ENCODE measurements around the gene CPLX1. TPM values are rescaled to one million over a fixed set of nuclear protein-coding genes. Genes with fewer than 3 reads are reported as not detected.
"Not testable (repeated sequence)": the region's sequence is repeated elsewhere in the genome, so short reads cannot be mapped to it uniquely, and the experiment has no call there.

CPLX1 gene
- total RNA-seq, 1 experiment from 2014 or later, result 3.9 TPM

DNA sequence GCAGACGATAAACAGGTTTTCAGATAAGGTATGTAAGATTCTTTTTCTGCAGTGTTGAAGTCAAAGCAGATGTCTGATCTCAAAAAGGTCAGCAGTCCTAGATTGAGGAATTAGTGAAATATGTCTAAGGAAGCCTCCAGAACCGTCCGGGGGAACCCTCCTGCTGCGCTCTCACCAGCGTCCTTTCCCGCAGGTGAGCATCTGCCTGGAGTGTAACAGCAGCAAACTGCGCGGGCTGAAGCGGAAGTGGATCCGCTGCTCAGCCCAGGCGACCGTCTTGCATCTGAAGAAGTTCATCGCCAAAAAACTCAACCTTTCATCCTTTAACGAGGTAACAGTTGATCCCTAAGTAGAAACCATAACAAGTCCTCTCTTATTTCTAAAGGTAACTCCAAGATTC is 64.8 kb downstream of the CPLX1 start:
- peaks cover 43% of the 10 kb centered on the region for H4K20me1 ChIP-seq (ENCODE audit: insufficient read depth)
- no peaks in the 10 kb centered on the region for H3K79me2 ChIP-seq (ENCODE audit: low read depth)
- no peak overlapping the region for H3K4me3 ChIP-seq
- H3K36me3 ChIP-seq (ENCODE audit: low read depth), result 0 out of 2 replicates have a peak, but pooled peaks cover 6% of the 10 kb centered on the region
- CTCF ChIA-PET, result no interaction called here
- no peaks in the 10 kb centered on the region for H3K27me3 ChIP-seq (ENCODE audit: insufficient read depth, low read depth)
- no peak overlapping the region for H2AFZ ChIP-seq
- peaks cover 54% of the 10 kb centered on the region for H3F3A ChIP-seq (ENCODE audit: insufficient read depth, low read depth)
- DNase-seq, result no peak
- H3K27ac ChIP-seq, result no peak overlapping the region
- POLR2A ChIA-PET (ENCODE audit: unreplicated experiment), result no interaction called here
- intact Hi-C loops (cut with micrococcal nuclease; ENCODE audit: unreplicated experiment), result no loop called here
- no peaks in the 10 kb centered on the region for H3K4me1 ChIP-seq (replicated peaks; ENCODE audit: insufficient read depth)
- H3K9me2 ChIP-seq (ENCODE audit: insufficient read depth), result no peaks in the 10 kb centered on the region
- H3K4me2 ChIP-seq, result no peak overlapping the region
- TF ChIP-seq, protein P1, sequence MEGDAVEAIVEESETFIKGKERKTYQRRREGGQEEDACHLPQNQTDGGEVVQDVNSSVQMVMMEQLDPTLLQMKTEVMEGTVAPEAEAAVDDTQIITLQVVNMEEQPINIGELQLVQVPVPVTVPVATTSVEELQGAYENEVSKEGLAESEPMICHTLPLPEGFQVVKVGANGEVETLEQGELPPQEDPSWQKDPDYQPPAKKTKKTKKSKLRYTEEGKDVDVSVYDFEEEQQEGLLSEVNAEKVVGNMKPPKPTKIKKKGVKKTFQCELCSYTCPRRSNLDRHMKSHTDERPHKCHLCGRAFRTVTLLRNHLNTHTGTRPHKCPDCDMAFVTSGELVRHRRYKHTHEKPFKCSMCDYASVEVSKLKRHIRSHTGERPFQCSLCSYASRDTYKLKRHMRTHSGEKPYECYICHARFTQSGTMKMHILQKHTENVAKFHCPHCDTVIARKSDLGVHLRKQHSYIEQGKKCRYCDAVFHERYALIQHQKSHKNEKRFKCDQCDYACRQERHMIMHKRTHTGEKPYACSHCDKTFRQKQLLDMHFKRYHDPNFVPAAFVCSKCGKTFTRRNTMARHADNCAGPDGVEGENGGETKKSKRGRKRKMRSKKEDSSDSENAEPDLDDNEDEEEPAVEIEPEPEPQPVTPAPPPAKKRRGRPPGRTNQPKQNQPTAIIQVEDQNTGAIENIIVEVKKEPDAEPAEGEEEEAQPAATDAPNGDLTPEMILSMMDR (conservative IDR thresholded peaks at IDR 0.05), result no peak
- no peak for TF ChIP-seq EZH2 (IDR thresholded peaks at IDR 0.05; ENCODE audit: low read depth)
- H3K9me3 ChIP-seq (ENCODE audit: insufficient read depth, low read depth), result no peaks in the 10 kb centered on the region
- no TSS peak for BruUV-seq (replicated peaks)

DNA sequence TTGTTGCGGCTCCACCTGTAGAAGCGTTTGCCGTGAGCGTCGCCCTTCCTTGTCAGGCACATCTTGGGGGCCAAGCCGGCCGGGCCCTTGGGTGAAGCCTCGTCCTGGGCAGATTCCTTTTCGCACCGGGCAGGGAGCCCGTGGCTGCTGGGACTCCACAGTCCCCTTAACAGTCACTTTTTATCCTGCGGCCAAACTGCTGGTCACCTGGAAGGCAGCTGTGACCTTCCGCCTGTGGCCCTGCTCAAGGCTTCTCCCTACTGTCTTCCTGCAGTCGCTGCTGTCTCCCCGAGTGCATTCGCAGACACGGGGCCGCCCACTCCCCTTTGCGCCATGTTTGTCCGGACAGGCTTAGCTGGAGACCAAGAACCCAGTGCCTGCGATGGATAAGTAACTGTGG is 65.3 kb downstream of the CPLX1 start:
- DNase-seq, result no peak
- POLR2A ChIA-PET (ENCODE audit: unreplicated experiment), result no interaction called here

DNA sequence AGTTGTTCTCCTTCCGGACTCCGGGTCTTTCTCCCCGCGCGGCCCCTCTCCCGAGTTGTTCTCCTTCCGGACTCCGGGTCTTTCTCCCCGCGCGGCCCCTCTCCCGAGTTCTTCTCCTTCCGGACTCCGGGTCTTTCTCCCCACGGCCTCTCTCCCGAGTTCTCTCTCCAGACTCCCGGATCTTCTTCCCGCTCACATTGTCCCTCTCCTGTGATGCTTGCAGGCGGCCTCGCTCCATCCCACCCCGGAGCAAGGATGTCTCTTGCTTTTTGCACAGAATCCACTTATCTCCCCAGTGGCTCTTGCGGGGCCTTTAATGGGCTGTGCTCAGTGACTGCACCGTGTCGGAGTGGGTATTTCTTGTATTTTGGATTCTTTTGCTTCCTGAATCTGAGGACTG is 66.1 kb downstream of the CPLX1 start:
- intact Hi-C loops (cut with micrococcal nuclease; ENCODE audit: unreplicated experiment); H3K79me2 ChIP-seq (ENCODE audit: low read depth); H3K4me3 ChIP-seq; H3K4me1 ChIP-seq (replicated peaks; ENCODE audit: insufficient read depth); POLR2A ChIA-PET (ENCODE audit: unreplicated experiment); H3K9me2 ChIP-seq (ENCODE audit: insufficient read depth); H3K36me3 ChIP-seq (ENCODE audit: low read depth); CTCF ChIA-PET; H3K27ac ChIP-seq; DNase-seq; H3K4me2 ChIP-seq; H3K9me3 ChIP-seq (ENCODE audit: insufficient read depth, low read depth); H2AFZ ChIP-seq; H3K27me3 ChIP-seq (ENCODE audit: insufficient read depth, low read depth); BruUV-seq (replicated peaks): not testable (repeated sequence)
- Histone ChIP-seq H3F3A (ENCODE audit: insufficient read depth, low read depth) (peaks cover 43% of the 10 kb centered on the region; the same call in 1 of the 2 replicates), H4K20me1 (ENCODE audit: insufficient read depth) (peaks cover 30% of the 10 kb centered on the region)

More for the DNA sequence above, 65.3 kb downstream of the CPLX1 start:
- no peaks in the 10 kb centered on the region for H3K79me2 ChIP-seq (ENCODE audit: low read depth)
- no peak overlapping the region for H3K27ac ChIP-seq
- no TSS peak for BruUV-seq (replicated peaks)
- H3K9me2 ChIP-seq (ENCODE audit: insufficient read depth), result no peaks in the 10 kb centered on the region
- H3K36me3 ChIP-seq (ENCODE audit: low read depth), result 0 out of 2 replicates have a peak, but pooled peaks cover 6% of the 10 kb centered on the region
- H3K9me3 ChIP-seq (ENCODE audit: insufficient read depth, low read depth), result no peaks in the 10 kb centered on the region
- H3K27me3 ChIP-seq (ENCODE audit: insufficient read depth, low read depth), result no peaks in the 10 kb centered on the region
- H4K20me1 ChIP-seq (ENCODE audit: insufficient read depth), result peaks cover 38% of the 10 kb centered on the region
- no peak for TF ChIP-seq EZH2 (IDR thresholded peaks at IDR 0.05; ENCODE audit: low read depth)
- TF ChIP-seq, protein P1 (conservative IDR thresholded peaks at IDR 0.05), result no peak
- no peaks in the 10 kb centered on the region for H3K4me1 ChIP-seq (replicated peaks; ENCODE audit: insufficient read depth)
- CTCF ChIA-PET, result no interaction called here
- no peak overlapping the region for H3K4me3 ChIP-seq
- intact Hi-C loops (cut with micrococcal nuclease; ENCODE audit: unreplicated experiment), result no loop called here
- H3K4me2 ChIP-seq, result no peak overlapping the region
- no peak overlapping the region for H2AFZ ChIP-seq
- H3F3A ChIP-seq (ENCODE audit: insufficient read depth, low read depth), result peaks cover 51% of the 10 kb centered on the region; the same call in 1 of the 2 replicates

GRCh38 chr4:757111-757510 is 68.8 kb downstream of the CPLX1 start:
- Histone ChIP-seq H3K4me3 (no peak overlapping the region), H3K79me2 (ENCODE audit: low read depth) (no peaks in the 10 kb centered on the region), H3K4me1 (replicated peaks; ENCODE audit: insufficient read depth) (no peaks in the 10 kb centered on the region), H3K9me2 (ENCODE audit: insufficient read depth) (no peaks in the 10 kb centered on the region), H2AFZ (no peak overlapping the region), H3K4me2 (no peak overlapping the region), H3K27me3 (ENCODE audit: insufficient read depth, low read depth) (no peaks in the 10 kb centered on the region), H3K36me3 (ENCODE audit: low read depth) (no peaks in the 10 kb centered on the region), H3K27ac (no peak overlapping the region), H3K9me3 (ENCODE audit: insufficient read depth, low read depth) (no peaks in the 10 kb centered on the region), H3F3A (ENCODE audit: insufficient read depth, low read depth) (peaks cover 22% of the 10 kb centered on the region; the same call in 1 of the 2 replicates), H4K20me1 (ENCODE audit: insufficient read depth) (peaks cover 6% of the 10 kb centered on the region; the same call in 1 of the 2 replicates)
- intact Hi-C loops (cut with micrococcal nuclease; ENCODE audit: unreplicated experiment), result no loop called here
- CTCF ChIA-PET, result no interaction called here
- no TSS peak for BruUV-seq (replicated peaks)
- POLR2A ChIA-PET (ENCODE audit: unreplicated experiment), result no interaction called here
- TF ChIP-seq, protein P1 (conservative IDR thresholded peaks at IDR 0.05), result no peak
- TF ChIP-seq EZH2 (IDR thresholded peaks at IDR 0.05; ENCODE audit: low read depth), result no peak
- DNase-seq, result no peak

All from PC-9 (cell line).